Testis (tissue), 2 donors: ENCODE results near the gene UBA1.
A peak's percentile ranks its signal among the peaks of the same experiment; 100 is the strongest.

ENCODE experiments used
- CTCF ChIP-seq, 3 experiments: fragments of 450-650 bp in 2 of 3; fragments of 200-600 bp in 1 of 3; sonication (generic) in 1 of 3; IDR thresholded peaks; one replicate each; pipeline ENCODE4 v1.5.1; 2016 to 2019; ENCODE audit warnings: antibody characterized with exemption in 3 of 3, mild to moderate bottlenecking in 2 of 3, moderate library complexity in 1 of 3
- POLR2A ChIP-seq: fragments of 450-650 bp; IDR thresholded peaks from one replicate; pipeline ENCODE4 v1.6.1; 2017; ENCODE audit warnings: antibody characterized with exemption, mild to moderate bottlenecking, moderate library complexity

- TF ChIP-seq CTCF (IDR thresholded peaks at IDR 0.05) (peak in 1 of 3 experiments; percentile 18), POLR2A (no peak)
Measured at GRCh38 chrX:47200385-47201150, 6.9 kb downstream of the UBA1 start.
